DMS153 (cell line): Measurements from ENCODE around the gene CD164L2.

Source experiments
- DNase-seq: peaks from one replicate; lab custom pipeline; 2025; lab: John Stamatoyannopoulos, UW

Gene CD164L2

DNA sequence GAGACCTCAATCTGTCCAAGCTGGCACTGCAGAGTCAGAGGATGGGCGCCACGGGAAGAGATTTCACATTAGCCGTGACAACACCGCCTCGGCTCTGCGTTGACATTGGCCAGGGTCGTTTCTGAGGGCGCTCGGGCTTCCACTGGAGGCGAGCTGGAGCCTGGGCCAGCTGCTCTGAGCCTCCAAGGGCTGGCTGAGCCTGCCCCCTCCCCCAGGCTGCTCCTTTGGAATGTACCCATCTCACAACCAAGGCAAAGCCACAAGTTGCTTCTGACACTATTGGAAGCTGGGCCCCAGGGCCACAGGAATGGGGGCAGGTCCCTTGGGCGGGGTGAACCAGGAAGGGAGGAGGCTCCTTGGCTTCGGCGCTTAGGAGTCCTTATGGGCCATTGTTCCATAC is 21.9 kb upstream of the CD164L2 start:
- DNase-seq: no peak

DNA sequence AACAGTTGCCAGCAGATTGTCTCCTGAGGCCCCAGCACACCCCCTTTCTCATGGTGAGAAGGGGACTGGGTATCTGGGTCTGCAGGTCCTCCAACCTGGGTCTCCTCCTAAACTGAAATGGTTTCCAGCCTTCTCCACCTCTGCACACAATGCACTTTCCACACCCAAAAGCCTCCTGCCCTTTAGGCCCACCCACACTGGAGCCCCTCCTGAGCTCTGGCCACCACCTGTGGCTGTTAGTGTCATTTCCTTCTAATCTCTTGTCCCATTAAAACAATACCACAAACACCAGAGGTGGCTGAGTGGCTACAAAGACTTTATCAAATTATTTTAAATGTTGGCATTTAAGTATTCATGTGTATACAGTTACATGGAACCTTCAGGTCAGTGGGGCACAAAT is 20.8 kb upstream of the CD164L2 start:
- no peak for DNase-seq

DNA sequence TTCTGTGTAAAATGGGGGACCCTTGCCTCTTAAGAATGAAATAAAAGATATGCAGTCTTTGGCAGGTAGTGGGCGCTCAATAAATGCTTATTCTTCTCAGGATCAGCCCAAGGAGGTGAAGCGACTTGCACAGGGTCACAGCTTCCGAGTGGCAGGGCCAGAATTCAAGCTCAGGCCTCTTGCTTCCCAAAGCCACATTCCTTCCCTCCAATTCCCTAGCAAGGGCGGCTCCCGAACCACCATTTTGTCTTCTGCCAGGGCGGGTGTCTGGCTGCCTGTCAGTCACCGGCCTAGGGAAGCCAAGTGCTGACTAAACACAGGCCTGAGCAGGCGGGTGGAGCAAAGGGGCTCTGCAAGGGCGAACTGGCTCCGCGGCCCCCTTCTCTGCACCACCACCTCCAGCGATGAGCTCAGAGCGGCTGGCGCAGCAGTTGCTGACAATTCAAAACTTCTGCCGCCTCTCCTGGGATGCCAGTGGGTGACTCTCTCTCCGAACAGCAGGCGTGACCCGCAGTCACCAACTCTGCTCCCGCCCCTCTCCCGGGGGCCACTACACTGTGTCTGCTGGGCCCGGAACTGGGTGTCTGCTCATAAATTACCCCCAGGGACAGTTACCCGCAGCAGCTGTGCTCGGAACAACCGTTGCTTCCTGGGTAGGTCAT is 20.1 kb upstream of the CD164L2 start:
- DNase-seq: no peak

DNA sequence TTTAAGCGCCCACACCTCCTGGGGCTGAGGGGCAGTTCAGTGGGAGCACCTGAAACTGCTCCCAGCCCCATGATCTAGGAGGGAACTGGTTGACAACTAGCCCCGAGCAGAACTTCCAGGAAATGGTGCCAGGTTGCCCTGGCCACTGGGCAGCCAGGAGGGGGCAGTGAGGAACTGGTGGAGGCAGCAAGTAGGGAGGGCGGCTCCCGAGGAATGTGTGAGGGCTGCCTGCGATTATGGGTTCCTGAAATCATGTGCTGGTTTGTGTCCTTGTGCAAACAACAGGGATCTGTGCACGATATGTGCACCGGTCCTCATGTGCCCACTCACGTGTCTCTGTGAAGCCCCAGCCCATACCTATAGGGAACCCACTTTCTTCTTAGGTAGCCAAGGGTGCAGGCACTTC is 19.2 kb upstream of the CD164L2 start:
- no peak for DNase-seq

DNA sequence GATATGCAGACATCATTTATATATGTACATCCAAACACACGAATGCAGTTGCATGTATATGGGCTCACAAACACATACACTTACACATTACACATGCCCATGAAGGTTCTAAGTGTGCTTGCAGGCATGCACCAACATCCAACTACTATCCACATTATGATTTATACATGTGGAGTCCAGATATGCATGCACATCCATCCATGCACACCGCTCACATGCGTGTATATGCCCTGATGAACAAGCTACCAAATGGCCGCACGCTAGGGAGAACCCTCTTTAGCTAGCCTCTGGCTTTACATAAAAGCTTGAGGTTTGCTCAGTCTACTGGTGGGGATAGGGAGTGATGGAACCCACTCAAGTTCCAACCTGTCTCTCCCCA is 17.8 kb upstream of the CD164L2 start:
- DNase-seq: no peak

DNA sequence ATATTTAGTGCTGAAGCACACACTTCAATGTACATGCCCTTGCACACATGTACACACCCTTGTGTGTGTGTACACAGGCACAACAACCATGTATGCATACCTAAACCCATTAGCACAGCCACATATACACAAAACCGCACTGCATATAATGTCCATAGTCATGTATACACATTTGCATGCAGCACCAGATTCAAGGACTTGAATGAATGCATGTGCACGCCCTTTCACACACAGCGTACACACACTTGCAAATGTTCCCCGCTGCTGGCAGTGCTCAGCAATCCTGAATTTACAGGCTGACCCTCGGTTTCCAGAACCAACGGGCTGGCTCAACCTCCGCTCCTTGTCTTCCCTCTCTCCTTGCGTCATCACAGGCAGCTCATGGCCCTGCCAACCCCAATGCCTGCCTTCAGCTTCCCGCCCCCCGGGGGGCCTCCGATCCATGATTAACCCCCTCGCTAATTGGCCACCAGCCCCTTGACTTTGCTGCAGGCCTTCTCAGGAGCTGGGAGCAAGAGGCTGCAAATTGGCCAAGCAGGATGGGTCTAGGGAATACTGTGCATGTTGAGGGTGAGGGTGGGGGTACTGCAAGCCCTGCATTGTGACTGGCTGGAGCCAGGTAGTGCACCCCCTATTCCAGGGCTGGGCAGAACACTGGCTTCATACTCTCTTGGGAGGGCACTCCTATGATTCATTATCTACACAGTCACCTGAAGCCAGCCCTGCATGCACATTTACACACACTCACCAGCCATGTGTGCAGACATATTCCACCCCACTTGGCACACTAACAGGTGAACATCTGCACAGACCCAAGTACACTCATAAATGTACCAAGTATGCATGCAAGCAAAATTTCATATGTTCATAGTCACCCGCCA is 17.2 kb upstream of the CD164L2 start:
- no peak for DNase-seq

DNA sequence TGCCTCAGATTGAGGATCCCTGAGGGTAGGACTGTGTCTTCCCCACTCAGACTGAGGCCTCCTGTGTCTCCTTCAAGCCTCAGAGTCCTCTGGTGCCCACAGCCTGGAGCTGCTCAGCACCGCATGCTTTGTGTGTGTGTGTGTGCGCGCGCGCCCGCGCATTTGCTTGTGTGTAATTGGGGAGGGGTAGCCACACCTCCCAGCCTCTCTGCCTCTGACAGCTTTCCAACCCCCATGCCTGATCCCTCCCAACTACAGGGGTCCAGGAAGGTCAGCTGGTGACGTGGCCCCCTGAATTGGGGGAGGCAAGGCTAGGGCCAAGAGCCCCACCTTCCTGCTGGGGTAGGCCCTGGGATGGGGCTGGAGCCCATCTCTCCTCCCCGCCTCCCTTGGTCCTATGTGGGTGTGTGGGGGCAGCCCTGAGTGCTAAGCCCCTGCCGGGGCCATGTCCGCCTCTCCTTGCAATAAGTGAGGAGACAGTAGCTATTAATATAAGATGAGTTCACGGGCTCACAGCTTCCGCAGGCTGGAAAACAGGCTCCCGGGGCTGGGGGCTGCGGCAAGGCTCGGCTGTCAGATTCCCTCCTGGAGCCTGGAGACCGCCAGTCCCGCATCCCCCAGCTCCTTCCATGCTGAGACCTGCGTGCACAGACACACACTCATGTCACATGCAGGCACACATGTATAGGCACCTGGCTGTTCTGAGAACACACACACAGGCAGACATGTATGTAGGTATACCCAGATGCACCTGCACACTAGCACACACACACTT is 16.3 kb upstream of the CD164L2 start:
- DNase-seq: no peak

DNA sequence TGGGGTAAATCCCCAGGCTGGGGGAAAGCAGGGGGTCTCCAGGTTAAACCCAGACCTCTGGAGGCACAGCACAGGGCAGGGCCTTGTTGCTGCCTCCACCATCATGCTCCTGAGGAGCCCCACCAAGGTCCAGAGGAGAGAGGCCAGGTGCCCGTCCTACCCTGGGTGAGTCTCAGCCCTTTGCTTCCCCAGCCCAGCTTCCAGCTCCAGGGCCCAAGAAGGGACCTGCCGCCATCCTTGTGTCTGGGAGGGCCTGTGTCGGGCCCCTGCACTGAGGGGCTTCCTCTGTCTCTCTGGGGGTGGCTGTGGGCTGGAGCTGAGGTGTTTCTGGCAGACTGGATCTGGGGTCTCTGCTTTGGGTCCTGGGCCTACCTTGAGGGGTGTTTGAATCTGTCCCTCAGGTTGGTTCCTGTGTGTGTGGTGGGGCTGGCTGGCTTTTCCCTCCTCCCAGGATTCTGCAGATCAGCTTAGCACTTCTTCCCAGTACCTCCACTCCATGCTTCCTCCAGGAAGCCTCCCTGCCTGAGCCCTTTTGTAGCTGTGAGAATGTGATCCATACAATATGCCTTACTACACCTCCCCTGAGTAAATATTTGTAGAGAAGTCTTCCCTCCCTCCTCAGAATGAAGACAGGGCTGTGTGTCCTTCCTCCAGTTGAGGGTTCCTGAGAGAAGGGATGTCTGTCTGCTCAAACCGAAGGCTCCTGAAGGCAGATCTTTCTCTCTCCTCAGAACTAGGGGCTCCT is 15.4 kb upstream of the CD164L2 start:
- no peak for DNase-seq

DNA sequence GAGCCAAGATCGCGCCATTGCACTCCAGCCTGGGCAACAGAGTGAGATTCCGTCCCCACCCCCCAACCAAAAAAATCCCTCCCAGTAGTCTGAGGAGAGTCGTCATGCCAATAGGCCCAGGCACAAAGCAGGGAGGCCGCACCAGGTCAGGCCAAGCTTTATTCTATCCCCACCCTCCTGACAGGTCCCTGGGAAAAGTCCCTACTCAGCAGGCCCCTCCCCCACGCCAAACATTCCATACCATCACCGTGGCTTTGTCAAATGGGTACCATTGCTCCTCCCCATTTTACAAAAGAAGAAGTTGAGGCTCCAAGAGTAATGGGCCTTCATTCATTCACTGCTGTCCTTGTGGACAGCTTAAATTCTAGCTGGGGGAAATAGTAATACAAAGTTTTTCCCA is 14.6 kb upstream of the CD164L2 start:
- DNase-seq: no peak

DNA sequence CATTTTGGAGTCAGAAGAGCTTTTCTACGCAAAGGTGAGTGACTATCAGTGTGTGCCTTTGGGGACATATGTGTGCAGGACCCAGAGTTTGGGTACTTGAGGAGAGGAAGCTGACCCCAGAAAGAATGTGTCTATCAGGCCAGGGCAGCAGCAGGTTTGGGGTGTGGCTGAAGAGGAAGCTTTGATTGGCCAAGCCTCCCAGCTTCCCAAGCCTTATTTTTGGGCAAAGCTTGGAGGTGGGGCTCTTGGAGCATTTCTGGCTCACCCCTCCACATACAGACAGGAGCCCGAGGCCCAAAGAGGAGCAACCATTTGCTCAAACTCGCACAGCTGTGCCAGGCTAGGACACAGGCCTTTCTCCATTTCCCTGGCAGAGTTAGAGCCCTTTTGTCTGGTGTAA is 14.0 kb upstream of the CD164L2 start:
- no peak for DNase-seq

DNA sequence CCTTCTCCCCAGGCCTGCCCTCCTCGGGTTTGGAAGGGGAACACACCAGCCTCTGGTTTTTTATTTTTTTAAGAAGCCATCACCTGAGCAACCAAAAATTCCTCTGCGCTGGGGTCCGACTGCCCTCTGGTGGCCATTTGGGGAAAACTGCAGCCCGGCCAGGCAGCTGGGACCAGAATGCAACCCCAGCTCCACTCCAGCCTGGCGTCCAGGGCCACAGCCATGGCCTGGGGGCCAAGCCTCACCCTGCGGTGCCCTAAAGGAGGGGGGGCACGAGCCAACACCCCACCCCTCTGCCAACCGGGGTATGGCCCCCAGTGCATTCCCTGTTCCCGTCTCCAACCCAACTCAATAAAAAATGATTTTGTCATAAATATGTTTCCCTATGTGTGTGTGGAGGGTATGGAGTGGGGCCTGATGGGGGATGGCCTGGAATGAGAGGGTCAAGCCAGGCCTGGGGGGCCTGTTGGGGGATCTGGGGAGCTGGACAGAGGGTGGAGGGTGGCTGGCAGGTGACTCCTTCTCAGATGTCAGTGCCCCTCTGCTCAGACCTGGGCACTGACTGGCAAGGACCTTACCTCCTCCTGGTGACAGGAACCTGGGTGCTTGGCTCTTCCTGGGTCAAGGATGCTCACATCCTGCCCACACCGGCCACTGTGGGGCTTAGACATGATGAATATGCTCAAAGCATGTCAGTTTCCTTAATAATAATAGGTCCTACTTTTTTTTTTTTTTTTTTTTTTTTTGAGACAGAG is 12.5 kb upstream of the CD164L2 start:
- DNase-seq: peak; percentile 51

DNA sequence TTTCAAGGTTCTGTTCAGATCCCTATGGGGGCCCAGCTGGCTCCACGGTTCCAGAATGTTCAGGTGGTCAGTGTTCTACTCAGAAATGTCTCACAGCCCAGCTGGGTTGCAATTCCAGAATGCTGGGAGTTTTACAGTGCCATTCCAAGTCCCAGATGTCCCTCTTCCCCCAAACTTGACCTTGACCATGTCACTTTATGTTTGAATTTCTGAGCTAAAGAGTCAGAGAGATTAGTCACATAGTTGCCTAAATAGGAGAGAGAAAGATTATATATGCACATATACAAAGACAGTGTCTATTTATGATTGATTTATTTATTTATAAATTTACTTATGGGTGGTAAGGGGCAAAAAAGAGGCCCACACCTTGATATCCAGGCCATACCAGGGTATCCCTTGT is 11.8 kb upstream of the CD164L2 start:
- DNase-seq: no peak

DNA sequence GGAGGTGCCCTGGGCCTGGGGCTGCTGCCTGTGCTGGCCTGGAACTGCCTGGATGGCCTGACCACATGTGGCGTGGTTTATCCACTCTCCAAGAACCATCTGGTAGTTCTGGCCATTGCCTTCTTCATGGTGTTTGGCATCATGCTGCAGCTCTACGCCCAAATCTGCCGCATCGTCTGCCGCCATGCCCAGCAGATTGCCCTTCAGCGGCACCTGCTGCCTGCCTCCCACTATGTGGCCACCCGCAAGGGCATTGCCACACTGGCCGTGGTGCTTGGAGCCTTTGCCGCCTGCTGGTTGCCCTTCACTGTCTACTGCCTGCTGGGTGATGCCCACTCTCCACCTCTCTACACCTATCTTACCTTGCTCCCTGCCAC is 11.1 kb upstream of the CD164L2 start:
- no peak for DNase-seq

DNA sequence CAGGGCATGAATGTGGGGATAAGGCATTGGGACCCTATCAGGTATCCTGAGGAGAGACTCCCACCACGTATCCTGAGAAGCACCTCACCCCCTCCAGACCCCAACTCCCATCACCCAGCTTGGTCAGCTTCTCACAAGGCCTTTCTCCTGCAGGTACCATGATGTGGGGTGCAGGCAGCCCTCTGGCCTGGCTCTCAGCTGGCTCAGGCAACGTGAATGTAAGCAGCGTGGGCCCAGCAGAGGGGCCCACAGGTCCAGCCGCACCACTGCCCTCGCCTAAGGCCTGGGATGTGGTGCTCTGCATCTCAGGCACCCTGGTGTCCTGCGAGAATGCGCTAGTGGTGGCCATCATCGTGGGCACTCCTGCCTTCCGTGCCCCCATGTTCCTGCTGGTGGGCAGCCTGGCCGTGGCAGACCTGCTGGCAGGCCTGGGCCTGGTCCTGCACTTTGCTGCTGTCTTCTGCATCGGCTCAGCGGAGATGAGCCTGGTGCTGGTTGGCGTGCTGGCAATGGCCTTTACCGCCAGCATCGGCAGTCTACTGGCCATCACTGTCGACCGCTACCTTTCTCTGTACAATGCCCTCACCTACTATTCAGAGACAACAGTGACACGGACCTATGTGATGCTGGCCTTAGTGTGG is 10.6 kb upstream of the CD164L2 start:
- DNase-seq: no peak

DNA sequence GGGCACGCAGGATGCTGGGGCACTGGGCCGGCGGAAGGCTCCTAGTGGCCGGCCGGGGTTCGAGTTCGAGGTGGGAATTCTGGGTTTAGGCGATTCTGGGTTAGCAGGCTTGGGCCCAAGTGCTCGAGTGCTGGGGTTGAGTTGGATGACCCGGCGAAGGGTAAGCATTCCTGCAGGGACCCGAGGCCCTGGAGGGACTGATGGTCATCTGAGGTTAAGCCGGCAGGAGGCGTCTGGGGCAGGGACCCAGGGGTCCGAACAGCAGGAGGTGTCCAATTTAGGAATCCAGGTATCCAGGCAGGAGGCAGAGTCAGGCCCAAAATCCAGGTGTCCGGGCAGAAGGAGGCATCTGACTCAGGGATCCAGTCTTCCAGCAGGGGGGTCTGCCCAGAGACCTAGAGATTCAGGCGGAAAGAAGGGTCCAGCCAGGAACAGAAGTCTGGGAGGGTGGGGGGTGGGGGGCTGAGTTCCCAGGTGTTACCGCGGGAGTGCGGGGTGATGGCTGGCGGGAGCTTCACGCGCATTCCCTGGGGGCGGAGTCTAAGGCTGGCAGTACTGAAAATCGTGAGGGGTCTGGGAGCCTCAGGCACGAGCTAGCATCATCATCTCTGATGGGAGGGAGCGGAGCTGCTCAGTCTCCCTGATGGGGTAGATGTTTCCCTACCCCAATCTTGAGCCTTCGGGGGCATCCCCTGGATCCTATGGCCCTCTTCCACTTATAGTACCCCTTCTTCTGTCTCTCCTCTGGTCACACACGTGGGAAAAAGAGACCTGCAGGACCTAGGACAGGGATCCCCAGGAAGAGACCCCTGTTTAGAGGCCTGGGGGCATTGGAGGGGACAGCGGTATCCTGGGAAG is 9.9 kb upstream of the CD164L2 start:
- no peak for DNase-seq

DNA sequence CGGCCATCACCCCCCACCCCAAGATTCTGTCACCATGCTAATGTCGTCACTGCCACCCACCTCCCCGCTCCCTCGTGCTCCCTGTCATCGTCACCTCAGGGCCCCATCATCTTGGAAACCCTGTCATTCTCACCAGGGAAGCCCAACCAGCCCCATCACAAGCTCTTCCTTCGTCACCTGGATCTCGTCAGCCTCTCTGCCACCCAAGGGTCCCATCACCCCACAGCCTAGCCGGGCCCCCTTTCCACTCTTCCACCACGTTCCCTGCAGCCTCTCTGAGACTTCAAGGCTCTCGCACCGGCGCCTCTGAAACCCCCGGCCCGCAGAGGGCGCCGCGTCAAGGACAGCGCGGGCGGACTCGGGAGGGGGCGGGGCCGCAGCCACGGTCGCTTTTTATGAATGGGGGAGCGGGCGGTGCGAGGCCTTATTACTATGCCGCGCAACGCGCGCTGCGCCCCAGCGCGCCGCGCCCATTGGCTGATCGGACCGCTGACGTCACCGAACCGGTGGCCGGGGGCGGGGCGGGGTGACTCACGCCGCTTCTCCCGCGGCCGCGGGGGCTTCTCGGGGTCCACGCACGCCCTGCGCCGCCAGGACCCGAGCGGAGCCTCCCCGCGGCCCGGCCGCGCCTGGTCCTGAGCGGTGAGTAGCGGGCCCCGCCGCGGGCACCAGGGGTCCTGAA is 9.1 kb upstream of the CD164L2 start, which contains the start of gene GPR3:
GPR3 (plus strand) TSS at position 527 of the 682 bp plus-strand sequence. CDS start 1,177 bp downstream, outside the sequence.
- peak; percentile 89 for DNase-seq

DNA sequence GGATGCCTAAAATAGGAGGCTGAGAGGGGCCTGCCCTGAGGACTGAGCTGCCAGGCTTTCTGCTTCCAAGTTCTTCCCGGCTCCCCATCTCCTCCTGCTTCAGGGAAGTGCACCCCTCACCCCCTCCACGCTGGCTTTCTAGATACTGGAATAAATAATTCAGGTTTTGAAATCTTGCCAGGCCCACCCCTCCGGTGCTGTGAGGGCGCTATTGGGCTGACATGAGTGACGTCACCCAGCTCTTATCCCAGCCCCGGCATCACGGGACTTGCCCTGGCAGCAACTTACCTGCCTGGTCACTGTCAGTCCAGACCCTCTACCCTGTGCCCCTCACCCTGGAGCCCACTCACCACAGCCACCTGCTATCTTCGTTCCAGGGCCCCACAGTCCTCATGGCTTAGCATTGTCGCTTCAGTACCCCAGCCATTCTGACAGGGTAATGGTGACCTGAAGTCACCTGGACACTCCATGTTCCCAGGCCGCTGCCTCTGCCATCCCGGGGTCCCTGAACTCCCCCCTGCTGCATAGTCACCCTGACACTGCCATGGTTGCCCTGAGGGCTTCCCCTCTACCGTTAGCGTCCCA is 8.5 kb upstream of the CD164L2 start:
- peak; percentile 62 for DNase-seq

DNA sequence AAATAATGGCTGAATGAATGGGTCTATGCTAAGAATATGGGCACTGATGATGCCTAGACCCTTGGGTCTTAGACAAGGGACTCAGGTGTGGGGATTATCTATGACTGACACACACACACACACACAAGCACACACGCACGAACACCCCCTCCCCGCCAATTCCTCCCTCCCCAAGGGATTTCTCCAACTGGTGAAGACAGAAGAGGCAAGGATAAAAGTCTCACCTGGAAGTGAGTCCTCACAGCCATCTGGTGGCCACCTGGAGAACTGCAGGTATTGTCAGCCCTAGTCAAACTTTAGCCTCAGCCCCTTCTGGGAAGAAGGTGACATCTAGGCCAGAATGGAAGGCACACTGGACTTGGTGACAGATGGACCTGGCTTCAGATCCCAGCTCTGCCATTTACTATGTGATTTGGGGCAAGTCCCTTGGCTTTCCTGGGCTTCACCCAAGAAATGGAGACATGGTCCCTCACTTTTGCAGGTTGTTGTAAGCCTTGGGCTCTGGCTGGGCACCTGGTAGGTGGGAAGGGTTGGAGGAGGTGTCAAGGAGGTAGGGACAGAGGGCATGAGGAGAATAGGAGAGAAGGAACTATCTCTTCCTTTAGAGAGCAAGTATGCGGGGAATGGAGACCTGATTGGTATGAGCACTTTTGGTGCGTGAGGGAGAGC is 5.3 kb upstream of the CD164L2 start:
- peak; percentile 49 for DNase-seq
